Endometrium (tissue), 2 donors: Measurements from ENCODE around the gene TNIP1.

Experiments used
- FAIRE-seq: peaks from 2 replicates; lab custom pipeline; 2012; peaks lifted over from hg19 to GRCh38; lab: Jason Lieb, UNC
- donor health status: control.
- donor health status: control.

Gene TNIP1

GRCh38 chr5:151020304-151021110, 60.3 kb downstream of the TNIP1 start, which contains the start of gene GPX3:
TSS of gene GPX3 (plus strand) at chr5:151020591. CDS start at chr5:151020655, 64 bp downstream.
- no peak for FAIRE-seq

GRCh38 chr5:151019331-151019730, 61.5 kb downstream of the TNIP1 start:
- FAIRE-seq = no peak

- FAIRE-seq = no peak
Measured at GRCh38 chr5:151018846-151019245, 62.0 kb downstream of the TNIP1 start.

GRCh38 chr5:151017897-151018296, 62.9 kb downstream of the TNIP1 start:
- FAIRE-seq = no peak

- FAIRE-seq = no peak
Measured at GRCh38 chr5:151016700-151017099, 64.1 kb downstream of the TNIP1 start.

GRCh38 chr5:151015974-151016587, 64.8 kb downstream of the TNIP1 start:
- no peak for FAIRE-seq

DNA sequence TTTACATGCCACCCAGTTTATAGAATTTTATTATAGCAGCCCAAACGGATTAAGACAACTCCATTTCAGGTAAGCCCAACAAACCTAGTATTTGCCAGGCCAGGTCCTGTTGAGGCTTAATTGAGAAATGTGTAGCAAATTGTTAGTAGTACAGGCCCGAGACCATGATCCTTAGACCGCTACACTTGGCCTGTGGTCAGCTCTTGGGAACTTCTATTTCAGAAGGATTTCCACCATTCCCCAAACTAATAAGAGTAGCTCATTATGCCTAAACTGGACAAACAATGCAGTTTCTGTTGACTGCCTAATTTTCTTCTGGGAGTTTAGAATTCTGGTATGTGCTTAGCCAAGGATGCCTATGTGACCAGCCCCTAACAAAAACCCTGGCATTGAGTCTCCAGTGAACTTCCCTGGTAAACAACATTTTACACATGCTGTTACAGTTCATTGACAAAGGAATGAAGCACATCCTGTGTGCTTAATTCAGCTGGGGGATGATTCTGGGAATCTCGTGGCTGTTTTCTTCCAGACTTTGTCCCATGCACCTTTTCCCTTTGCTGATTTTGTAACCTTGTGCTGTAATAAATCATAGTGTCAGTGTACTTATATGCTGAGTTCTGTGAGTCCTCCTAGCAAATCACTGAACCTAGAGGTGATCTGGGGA, 66.0 kb downstream of the TNIP1 start:
- FAIRE-seq = no peak

GRCh38 chr5:151012862-151013261, 68.0 kb downstream of the TNIP1 start:
- FAIRE-seq = no peak

DNA sequence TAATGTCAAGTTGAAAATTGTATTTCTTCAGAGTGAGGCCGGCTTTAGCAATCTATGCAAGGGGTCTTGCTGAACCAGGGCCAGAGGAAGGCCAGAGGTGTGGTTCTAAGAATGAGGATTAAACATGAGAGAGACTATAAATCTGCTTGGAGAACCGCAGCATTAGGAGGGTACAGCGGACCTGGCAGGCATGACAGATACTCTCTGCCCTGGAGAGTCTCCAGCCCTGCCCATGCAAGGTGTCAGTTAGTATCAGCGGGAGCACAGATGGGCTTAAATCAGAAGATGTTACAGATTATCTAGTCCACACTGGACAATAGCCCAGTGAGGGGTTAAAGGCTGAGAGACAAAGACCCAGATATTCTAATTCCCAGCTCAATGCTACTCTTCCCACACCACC, 71.9 kb downstream of the TNIP1 start:
- FAIRE-seq = no peak

DNA sequence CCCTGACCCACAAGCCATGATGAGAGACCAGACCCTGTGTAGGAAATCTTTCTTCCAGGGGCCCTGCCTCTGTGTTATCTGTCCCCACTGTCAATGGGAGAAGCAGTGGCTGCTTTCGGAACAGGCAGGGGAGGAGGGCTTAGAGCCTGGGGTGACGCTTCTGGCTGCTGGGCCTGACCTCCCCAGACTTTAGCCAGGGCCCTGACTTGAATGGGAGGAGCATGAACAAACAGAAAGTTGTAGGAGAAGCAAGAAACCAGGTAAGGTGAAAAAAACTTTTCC, 72.7 kb downstream of the TNIP1 start:
- FAIRE-seq = no peak

DNA sequence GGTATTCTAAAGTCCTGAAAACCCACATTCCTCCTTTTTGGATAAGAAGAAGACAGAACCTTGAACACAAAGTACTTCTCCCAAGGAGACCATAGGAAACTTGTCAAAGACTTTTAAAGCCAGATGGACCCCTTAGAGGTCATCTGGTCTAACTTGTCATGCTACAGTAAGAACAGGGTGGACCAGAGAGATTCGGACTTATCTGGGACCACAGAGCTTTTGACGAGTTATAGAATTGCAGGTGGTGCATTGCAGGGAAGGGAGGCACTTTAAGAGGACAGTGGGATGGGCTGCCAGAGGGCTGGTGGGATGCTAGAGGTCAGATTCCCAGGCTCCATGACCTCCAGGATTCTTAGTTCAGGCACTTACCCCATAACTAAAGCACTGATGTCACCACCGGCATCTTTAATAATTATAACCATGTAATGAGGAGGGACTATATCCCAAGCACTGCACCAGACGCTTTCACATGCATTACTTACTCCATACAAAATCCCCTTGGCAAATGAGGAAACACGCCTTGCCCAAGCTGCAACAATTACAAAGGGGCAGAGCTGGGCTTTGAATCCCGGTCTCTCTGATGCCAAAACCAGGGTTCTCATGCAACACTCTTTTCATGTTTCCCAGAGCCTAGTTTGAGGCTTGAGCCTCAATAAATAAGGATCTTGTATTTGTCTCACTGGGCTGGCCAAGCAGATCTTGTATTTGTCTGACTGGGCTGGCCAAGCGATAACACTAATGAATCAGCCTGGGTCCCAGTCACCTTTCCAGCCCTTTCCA, 73.2 kb downstream of the TNIP1 start:
- no peak for FAIRE-seq

GRCh38 chr5:151006704-151007334, 74.0 kb downstream of the TNIP1 start:
- FAIRE-seq = no peak

DNA sequence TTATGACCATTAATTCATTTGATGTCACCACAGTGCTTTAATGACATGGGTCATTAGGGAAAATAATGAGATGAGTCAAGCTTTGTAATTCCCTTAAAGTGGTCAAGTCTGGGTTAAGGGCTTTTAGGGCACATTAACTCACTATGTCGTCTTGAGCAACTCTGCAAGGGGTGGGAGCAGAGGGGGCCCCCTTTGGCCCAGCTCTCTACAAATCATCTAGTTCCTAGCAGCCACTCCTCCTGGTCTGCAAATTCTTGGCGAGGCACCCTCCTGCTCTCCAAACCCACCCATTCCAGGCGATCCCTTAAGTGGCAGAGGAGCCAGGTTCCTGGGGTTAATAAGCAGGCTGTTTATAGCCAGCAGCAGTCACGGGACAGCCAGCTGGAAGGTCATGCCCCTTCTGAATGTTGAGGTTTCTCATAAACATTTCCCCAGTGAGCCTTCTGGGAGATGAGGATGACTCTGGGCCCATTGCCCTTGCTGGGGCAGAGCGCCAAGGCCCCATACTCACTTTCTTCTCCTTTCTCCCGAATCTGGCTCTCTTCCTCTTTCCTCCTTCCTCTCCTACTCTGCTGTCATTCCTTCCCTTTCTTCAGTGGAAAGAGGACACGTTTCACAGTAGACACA, 74.8 kb downstream of the TNIP1 start:
- FAIRE-seq = no peak

DNA sequence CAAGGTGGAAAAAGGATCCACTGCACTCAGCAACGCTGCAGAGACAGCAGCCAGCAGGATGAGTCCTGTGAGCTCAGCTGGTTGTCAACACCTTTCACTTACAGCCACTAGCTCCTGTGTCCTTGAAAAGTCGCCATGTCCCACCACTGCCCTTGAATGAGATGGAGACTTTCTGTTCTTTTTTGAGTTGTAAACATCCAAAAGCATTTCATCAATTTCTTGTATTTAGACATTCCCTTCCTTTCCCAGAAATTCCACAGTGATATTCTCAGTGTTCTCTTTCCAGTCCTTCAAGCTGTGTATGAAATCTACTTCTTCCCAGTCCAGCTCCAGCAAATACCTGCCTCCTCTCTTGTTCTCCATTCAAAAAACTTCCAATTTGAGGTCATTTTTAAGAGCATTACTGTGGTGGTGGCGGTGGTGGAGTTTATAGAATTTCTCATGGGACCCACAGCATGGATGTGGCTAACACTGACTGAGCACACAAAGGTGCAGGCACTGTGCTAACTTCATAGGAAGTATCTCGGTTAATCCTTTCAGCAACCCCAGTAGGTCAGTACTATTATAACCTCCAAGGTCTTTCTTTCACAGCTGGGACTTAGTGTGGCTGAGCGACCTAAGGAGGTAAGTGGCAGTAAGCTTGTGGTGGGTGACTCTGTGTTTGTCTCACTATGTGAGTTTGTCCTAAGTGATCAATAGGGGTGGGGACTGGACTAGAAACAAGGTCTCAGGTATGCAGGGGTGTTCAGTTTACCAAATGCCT, 75.5 kb downstream of the TNIP1 start:
- no peak for FAIRE-seq

- no peak for FAIRE-seq
Measured at GRCh38 chr5:151004499-151004898, 76.3 kb downstream of the TNIP1 start.

DNA sequence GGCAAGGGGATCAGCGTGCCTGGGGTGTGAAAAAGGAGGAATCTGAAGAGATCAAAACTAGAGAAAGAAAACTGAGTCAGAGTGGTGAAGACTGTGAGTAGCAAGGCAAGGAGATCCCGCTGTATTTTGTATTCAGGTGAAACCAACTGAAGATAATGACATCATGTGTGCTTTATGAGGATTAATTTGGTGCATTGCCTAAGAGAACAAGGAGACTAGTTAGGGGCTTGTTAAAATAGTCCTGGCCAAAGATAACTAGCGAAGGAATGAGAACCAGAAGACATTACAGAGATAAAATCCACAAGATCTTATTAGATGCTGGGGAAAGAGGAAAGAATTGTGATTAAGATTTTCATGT, 77.4 kb downstream of the TNIP1 start:
- no peak for FAIRE-seq

- no peak for FAIRE-seq
Measured at GRCh38 chr5:151002681-151003502, 77.9 kb downstream of the TNIP1 start.

- no peak for FAIRE-seq
Measured at GRCh38 chr5:151002250-151002649, 78.6 kb downstream of the TNIP1 start.

DNA sequence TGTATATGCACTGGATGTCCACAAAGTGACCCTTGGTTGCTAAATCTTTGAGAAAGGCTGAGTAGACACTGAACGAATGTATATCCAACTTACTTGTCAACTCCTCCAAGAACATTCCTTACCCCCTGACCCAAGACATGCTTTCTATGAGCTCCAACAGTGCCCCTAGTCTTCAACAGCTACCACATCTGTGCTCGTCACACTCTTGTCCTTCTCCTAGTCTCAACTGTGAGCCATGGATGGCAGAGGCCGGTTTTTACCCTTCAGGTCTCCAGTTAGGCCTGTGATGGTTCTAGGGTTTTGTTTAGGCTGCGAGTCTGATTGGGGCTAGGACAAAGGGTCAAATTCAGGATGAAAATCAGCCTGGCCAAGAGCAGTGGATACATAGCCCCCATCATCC, 79.4 kb downstream of the TNIP1 start:
- FAIRE-seq = no peak
